Adrenal gland (tissue), 12 donors: Measurements from ENCODE around the gene RAD51B. TPM values are rescaled to one million over a fixed set of nuclear protein-coding genes. Genes with fewer than 3 reads are reported as not detected.

Source experiments
- DNase-seq, 7 donors: peaks; one replicate each; pipeline ENCODE4 v3.0.0-alpha.2; 2019 to 2020
- H3K27ac ChIP-seq, 5 donors: fragments of 200-600 bp; sonication (generic) in 4 of 5; 1 replicate in 3 of 5; 2 replicates in 2 of 5; pipeline versions ENCODE4 v1.5.1 to v1.8.0; 2016 to 2020; ENCODE audit warnings: mild to moderate bottlenecking in 1 of 5
- H3K27me3 ChIP-seq: fragments of 200-600 bp; 2 replicates; pipeline ENCODE4 v1.8.0; 2021
- H3K36me3 ChIP-seq, 2 donors: fragments of 200-600 bp; replicated peaks in 1 of 2; 1 replicate in 1 of 2; 2 replicates in 1 of 2; pipeline versions ENCODE4 v1.5.1 to v1.8.0; 2018 to 2022
- H3K4me1 ChIP-seq, 2 donors: fragments of 200-600 bp; replicated peaks in 1 of 2; 1 replicate in 1 of 2; 2 replicates in 1 of 2; pipeline versions ENCODE4 v1.5.1 to v1.8.0; 2018 to 2021
- H3K4me3 ChIP-seq, 4 donors: fragments of 200-600 bp; sonication (generic) in 3 of 4; one replicate each; pipeline ENCODE4 v1.5.1; 2016 to 2018
- H3K9me3 ChIP-seq, 3 donors: fragments of 200-600 bp; sonication (generic) in 1 of 3; replicated peaks in 1 of 3; 1 replicate in 2 of 3; 2 replicates in 1 of 3; pipeline versions ENCODE4 v1.5.1 to v1.8.0; 2016 to 2021
- POLR2A ChIP-seq, 2 donors: fragments of 450-650 bp; IDR thresholded peaks; one replicate each; pipeline ENCODE4 v1.6.1; 2017; ENCODE audit warnings: antibody characterized with exemption in 2 of 2, mild to moderate bottlenecking in 2 of 2, moderate library complexity in 1 of 2
- WGBS, 4 donors: extraction: QIAGEN DNeasy Blood & Tissue Kit in 2 of 4; methylation state at CpG; one replicate each; pipeline versions ENCODE4 v1.1.5 to v1.1.7; 2013 to 2017; 5-methylcytosine and 5-hydroxymethylcytosine counted together
- intact Hi-C, 2 donors: fragments of 100-400 bp; cut with DNase I; formaldehyde crosslinking; loops; one replicate each; pipeline versions ENCODE4 v1.14.1 to v1.15.0; 2022 to 2023
- polyA plus RNA-seq, 3 donors: library from polyadenylated mRNA; stranded (reverse); fragments of 200-250 nt in 2 of 3; fragments of 350-450 nt in 1 of 3; fragmentation: Illumina TruSeq in 1 of 3; extraction: RNeasy Lipid Tissue Mini Kit (QIAGEN cat#74804) in 1 of 3; gene quantifications; one replicate each; pipeline ENCODE4 v1.2.3, GENCODE V29; 2013 to 2014
- total RNA-seq, 9 donors: library from RNA; depleted of rRNA in 4 of 9; stranded (reverse); fragments of >200 nt in 4 of 9; fragments of 120-200 nt in 1 of 9; fragmentation: NEBNext Ultra II Directional in 1 of 9; extraction: Animal tissue kit (Norgen Biotek cat#: 25700) in 1 of 9; gene quantifications; one replicate each; pipeline versions ENCODE4 v1.1.0 to v1.2.4, GENCODE V29; 2013 to 2023
- TF ChIP-seq, protein P1 (sequence below), 6 experiments: fragments of 450-650 bp in 4 of 6; fragments of 200-600 bp in 2 of 6; sonication (generic) in 1 of 6; IDR thresholded peaks; 1 replicate in 5 of 6; 2 replicates in 1 of 6; pipeline versions ENCODE4 v1.5.1 to v1.8.0; 2016 to 2021; ENCODE audit warnings: antibody characterized with exemption in 6 of 6, mild to moderate bottlenecking in 2 of 6, moderate library complexity in 1 of 6
- donor health status: healthy with polysubstance abuse.
- donor health status: Bipolar disorder and iron deficiency.
- donor health status: DM: yes; HTN: yes; CAD: no.
- donor health status: DM: no; HTN: no; CAD: no.
- donor health status: DM: no; HTN: no; CAD: no.
- donor health status: DM: yes; HTN: yes; CAD: no.

The RAD51B gene
- total and polyA plus RNA-seq, 12 donors: 2.3 to 24.6 (median 12.4) TPM

DNA sequence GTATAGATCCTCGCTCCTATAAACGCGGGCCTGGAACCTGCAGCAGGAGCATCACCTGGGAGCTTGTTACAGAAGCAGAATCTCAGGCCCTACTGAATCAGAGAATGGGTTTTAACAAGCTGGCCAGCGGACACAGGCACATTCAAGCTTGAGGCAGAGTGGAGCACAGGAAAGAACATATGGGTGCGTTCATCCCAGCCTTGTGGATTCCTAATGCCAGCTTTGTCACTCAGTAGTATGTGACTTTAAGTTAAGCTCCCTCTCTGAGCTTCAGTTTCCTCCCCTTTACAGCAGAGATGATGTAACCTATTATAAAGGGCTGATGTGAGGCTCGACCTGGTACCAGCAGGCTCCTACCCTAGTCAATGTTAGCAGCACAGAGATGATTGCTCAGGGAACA is 768.4 kb downstream of the RAD51B start:
- Histone ChIP-seq H3K4me1 (no peaks in the 10 kb centered on the region), H3K4me3 (no peak overlapping the region), H3K27ac (peak overlapping the region in 1 of 5 donors; percentile 45), H3K27me3 (no peaks in the 10 kb centered on the region), H3K9me3 (no peaks in the 10 kb centered on the region), H3K36me3 (no peaks in the 10 kb centered on the region)
- TF ChIP-seq POLR2A (IDR thresholded peaks at IDR 0.05): no peak
- TF ChIP-seq, protein P1, sequence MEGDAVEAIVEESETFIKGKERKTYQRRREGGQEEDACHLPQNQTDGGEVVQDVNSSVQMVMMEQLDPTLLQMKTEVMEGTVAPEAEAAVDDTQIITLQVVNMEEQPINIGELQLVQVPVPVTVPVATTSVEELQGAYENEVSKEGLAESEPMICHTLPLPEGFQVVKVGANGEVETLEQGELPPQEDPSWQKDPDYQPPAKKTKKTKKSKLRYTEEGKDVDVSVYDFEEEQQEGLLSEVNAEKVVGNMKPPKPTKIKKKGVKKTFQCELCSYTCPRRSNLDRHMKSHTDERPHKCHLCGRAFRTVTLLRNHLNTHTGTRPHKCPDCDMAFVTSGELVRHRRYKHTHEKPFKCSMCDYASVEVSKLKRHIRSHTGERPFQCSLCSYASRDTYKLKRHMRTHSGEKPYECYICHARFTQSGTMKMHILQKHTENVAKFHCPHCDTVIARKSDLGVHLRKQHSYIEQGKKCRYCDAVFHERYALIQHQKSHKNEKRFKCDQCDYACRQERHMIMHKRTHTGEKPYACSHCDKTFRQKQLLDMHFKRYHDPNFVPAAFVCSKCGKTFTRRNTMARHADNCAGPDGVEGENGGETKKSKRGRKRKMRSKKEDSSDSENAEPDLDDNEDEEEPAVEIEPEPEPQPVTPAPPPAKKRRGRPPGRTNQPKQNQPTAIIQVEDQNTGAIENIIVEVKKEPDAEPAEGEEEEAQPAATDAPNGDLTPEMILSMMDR (IDR thresholded peaks at IDR 0.05): no peak
- intact Hi-C loops: no loop called here
- WGBS, 4 donors: 90 to 92% (median 90%) methylated on average over 6 of the region's 6 CpGs
- DNase-seq: no peak

DNA sequence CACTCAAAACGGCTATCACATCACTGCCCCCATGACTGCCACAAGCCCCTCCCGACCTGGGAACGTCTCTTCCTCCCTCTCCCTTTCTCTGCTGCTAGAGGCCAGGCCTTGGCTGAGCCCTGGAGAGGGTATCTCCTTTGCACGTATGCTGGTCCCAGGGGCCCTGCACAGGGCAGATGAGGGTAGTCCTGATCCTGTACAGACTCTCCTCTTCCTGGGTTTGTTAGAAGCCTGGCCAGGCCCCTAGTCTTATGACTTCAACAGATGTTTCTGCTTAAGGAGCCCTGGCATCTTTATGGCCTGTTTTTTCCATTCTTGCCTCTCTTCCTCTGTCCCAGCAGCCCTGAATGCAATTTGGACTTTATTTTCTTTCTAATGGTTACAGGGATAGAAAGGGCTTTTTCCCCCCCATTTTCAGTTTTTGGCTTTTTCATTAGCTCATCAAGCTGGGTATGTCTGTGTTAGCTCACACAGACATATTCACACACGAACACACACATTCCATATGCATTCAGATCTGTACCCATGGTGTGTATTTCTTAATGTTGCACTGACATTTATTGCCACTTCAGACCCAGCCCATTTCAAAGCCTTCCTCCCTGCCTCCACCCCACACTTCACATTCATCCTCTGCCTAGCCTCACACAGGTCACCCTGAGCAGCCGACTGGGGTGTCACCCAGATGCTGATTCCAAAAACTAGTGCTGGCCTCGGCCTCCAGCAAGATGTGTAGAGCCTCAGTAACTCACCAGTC is 770.0 kb downstream of the RAD51B start:
- TF ChIP-seq POLR2A (IDR thresholded peaks at IDR 0.05): no peak
- TF ChIP-seq, protein P1 (IDR thresholded peaks at IDR 0.05): no peak
- Histone ChIP-seq H3K36me3 (no peaks in the 10 kb centered on the region), H3K9me3 (no peaks in the 10 kb centered on the region), H3K27me3 (no peaks in the 10 kb centered on the region), H3K27ac (peak overlapping the region in 2 of 5 donors; percentile 36 to 74), H3K4me3 (no peak overlapping the region), H3K4me1 (no peaks in the 10 kb centered on the region)
- intact Hi-C loops: no loop called here
- no peak for DNase-seq
- WGBS, 4 donors: 60 to 77% (median 71%) methylated on average over 7 of the region's 7 CpGs

DNA sequence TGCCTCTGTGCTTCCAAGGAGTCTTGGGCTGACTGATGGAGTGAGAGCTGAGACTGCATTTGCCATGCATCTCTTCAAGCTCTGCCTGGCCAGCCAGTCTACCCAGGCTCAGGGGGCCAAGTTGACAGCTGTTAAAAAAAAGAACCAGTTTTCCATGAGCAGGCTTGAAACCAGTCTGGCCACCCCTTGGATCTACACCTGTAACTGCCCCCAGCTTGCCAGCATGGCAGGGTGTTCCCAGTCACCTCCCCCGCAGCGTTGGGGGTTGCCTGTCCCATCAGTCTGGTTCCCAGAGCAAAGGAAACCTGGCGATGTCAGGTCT is 770.6 kb downstream of the RAD51B start:
- no peak for DNase-seq
- Histone ChIP-seq H3K27me3 (no peaks in the 10 kb centered on the region), H3K36me3 (no peaks in the 10 kb centered on the region), H3K27ac (peak overlapping the region in 2 of 5 donors; percentile 36 to 74), H3K4me3 (no peak overlapping the region), H3K4me1 (no peaks in the 10 kb centered on the region), H3K9me3 (no peaks in the 10 kb centered on the region)
- 94 to 100% (median 98%) methylated on average over 3 of the region's 3 CpGs for WGBS, 4 donors
- intact Hi-C loops: no loop called here
- TF ChIP-seq, protein P1 (IDR thresholded peaks at IDR 0.05): no peak
- TF ChIP-seq POLR2A (IDR thresholded peaks at IDR 0.05): no peak

DNA sequence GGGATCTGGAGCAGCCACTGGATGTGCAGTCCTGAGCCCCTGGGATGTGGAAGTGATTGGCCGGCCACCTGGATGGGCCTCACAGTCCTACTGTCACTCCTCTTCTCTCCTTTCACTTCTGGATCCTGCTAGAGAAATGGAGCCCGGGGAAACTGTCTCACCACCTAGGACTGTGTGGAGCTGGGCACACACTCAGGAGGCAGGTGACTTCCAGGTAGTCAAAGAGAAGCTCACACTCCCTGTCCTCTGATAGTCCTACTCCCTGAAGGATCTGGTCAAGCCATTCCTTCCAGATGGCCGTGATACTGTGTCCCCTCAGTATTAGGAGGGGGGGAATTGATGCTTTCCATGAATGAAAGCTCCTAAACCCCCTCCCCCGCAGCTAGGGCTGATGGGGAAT is 772.2 kb downstream of the RAD51B start:
- DNase-seq: no peak
- TF ChIP-seq POLR2A (IDR thresholded peaks at IDR 0.05): no peak
- TF ChIP-seq, protein P1 (IDR thresholded peaks at IDR 0.05): no peak
- intact Hi-C loops: no loop called here
- H3K27ac ChIP-seq: no peak overlapping the region
- H3K9me3 ChIP-seq: no peaks in the 10 kb centered on the region
- no peak overlapping the region for H3K4me3 ChIP-seq
- no peaks in the 10 kb centered on the region for H3K4me1 ChIP-seq
- WGBS, 4 donors: 83 to 100% (median 96%) methylated on average over 2 to 4 of the region's 4 CpGs
- H3K27me3 ChIP-seq: no peaks in the 10 kb centered on the region
- no peaks in the 10 kb centered on the region for H3K36me3 ChIP-seq
